ENCODE results near the gene PNPLA7.
"Not testable (repeated sequence)": the region's sequence is repeated elsewhere in the genome, so short reads cannot be mapped to it uniquely, and the experiment has no call there.

The PNPLA7 gene

GRCh38 chr9:137550231-137550621 is at the start of gene PNPLA7:
Gene PNPLA7, minus strand, starts transcription at chr9:137550402. Its CDS starts 205 bp downstream, at chr9:137550197.
- DNase-seq: peak in 1 of 4 experiments; percentile 25

- no peak for DNase-seq
Measured at GRCh38 chr9:137598943-137599342, 48.7 kb upstream of the PNPLA7 start.

DNA sequence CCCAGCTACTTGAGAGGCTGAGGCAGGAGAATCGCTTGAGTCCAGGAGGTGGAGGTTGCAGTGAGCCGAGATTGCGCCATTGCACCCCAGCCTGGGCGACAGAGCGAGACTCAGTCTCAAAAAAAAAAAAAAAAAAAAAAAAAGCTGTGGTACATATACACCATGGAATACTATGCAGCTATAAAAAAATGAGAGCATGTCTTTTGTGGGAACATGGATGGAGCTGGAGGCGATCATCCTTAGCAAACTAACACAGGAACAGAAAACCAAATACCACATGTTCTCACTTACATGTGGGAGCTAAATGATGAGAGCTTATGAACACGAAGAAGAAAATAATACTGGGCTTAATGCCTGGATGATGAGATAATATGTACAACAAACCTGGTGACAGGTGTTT is 46.4 kb upstream of the PNPLA7 start:
- DNase-seq: not testable (repeated sequence)

DNA sequence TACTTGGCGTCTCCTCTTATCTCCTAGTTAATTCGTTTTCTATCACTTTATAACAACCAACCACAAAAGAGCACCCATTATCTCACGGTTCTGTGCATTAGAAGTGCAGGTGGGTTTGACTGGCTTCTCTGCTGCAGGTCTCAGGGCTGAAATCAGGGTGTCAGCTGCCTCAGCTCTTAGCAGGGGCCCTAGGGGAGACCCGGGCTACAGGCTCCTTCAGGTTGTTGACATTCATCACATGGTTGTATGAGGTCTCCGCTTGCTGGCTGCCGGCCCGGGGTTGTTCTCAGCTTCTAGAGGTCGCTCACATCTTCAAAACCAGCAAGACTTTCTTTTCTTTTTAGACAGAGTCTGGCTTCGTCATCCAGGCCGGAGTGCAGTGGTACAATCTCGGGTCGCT is 43.0 kb upstream of the PNPLA7 start:
- no peak for DNase-seq

DNA sequence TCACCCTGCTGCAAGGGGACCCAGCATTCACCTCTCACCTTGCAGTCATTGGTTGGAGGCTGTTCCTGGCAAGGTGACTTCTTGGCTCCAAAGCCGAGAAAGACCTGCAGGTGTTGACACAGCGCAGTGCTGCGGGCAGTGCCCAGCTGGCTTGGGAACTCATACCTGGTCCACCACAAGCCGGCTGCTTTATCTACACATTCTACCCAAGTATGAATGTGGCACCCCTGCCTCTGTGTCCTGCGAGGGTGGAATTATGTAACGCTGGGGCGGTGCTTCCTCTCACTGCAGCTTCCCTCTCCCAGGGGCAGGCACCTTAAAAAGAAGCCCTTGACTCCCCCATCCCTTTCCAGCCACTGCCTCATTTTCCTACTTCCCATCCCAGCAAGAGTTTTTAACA is 42.6 kb upstream of the PNPLA7 start:
- no peak for DNase-seq

- peak; percentile 75 to 88 (median 85) for DNase-seq
Measured at GRCh38 chr9:137590469-137591383, 40.5 kb upstream of the PNPLA7 start, which contains the start of gene ZMYND19. Gene ZMYND19, minus strand, starts transcription at chr9:137590512. Its CDS starts 249 bp downstream, at chr9:137590263.

DNA sequence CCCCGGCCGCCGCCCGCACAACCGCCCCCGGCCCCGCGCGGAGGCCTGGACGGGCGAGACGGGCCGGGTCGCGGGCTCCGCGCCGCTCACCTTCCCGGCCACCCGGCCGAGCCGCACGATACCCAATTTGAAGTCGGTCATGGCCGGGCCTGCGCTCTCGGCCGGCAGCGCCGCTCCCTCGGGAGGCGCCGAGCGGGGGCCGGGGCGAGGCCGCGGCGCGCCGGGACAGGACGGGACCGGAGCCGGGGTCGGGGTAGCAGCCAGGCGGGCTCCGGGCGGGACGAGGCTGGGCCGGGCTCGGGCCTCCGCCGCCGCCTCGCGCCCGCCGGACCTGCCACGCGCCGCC is 39.9 kb upstream of the PNPLA7 start:
- DNase-seq: no peak

DNA sequence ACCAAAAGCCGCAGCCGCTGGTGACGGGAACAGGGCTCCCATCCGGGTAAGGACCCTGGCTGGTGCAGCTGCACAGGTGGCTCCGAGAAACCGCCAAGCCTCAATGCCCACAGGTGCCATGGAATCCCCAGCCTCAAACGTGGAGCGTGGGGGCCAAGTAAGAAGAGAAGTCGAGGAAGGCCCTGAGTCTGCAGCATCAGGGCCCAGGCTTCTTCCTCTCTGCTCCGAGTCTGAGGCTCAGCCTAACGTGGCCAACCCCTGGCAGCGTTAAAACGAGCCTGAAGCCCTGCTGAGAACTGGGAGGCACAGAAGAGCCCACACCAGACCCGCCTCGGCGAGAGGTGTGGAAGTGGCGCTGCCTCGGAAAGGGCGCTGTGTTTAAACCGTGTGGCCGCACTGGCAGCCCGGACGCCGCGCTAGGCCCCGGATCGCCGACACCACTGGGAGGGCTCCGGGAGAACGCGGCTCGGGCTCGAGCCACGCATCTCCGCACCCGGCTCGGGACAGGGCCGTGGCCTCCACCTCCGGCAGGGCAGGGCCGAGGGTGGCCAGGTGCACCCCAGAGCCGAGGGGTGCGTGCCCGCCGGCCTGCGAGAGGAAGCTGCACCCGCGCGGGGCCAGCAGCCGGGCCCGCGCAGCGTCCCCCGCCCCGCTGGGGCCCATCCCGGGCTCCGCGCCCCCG is 39.4 kb upstream of the PNPLA7 start:
- DNase-seq: no peak

- DNase-seq: no peak
Measured at GRCh38 chr9:137588891-137589290, 38.7 kb upstream of the PNPLA7 start.

DNA sequence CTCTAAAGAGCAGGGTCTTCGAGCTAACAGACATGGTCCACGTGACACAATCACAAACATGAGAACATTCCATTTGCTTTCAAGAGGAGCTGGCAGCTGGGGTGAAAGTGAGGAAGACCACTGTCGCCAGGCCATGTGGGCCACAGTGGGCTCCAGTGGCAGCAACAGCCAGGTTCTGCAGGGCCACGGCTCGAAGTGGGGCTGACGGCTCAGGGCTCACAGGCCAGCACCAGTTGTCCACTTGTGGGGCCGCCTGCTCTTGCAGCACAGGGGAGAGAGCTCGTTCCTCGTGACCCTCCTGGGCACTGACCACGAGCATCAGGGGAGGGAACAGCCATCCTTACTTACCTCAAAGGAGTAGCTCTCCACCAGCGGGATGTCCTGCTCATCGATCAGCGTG is 38.1 kb upstream of the PNPLA7 start:
- DNase-seq: no peak

GRCh38 chr9:137586854-137587253 is 36.7 kb upstream of the PNPLA7 start:
- no peak for DNase-seq

GRCh38 chr9:137583957-137584356 is 33.8 kb upstream of the PNPLA7 start:
- DNase-seq: no peak

GRCh38 chr9:137583347-137583746 is 33.1 kb upstream of the PNPLA7 start:
- DNase-seq: no peak

GRCh38 chr9:137582286-137582860 is 32.2 kb upstream of the PNPLA7 start:
- DNase-seq: no peak

DNA sequence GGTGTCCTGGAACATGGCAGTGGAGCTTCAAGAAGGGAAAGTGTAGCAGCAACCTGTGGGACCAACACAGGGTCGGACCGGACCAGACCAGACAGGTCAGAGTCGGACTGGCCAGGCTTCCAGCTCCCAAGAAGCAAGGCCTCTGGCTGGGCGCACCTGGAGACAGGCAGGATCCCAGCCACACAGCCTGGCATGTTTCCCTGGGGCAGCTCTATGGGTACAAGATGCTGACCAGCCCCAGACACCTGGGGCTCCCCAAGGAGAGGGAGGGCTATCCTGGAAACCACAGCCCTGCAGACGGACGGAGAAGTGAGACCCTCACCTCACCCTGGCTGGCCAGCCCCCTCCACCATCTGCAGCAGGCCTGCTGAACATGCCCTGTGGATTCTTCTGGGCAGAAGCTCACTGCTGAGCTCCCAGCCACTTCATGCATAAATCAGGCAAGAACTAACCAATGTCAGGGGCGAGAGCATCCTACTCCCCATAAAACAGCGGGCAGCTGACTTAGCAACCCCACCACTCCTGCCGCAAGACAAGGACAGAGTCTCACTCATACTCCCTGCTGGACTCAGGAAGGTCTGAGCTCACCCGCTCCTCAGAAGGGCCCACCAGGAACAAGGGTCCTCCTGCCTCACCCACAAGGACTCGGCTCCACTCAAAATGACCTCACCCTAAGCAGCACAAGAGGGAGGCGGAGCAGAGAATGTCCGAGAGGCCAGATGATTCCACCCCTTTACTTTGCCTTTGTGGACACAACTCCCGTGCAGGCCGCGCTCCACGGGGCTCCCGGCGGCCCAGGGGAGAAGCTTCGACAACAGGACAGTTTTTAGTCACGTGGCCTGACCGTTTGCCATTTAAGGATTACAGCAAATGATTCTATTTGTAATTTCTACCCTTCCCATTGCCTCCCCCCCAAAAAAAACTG is 31.4 kb upstream of the PNPLA7 start:
- no peak for DNase-seq

GRCh38 chr9:137580954-137581322 is 30.7 kb upstream of the PNPLA7 start:
- DNase-seq: no peak

DNA sequence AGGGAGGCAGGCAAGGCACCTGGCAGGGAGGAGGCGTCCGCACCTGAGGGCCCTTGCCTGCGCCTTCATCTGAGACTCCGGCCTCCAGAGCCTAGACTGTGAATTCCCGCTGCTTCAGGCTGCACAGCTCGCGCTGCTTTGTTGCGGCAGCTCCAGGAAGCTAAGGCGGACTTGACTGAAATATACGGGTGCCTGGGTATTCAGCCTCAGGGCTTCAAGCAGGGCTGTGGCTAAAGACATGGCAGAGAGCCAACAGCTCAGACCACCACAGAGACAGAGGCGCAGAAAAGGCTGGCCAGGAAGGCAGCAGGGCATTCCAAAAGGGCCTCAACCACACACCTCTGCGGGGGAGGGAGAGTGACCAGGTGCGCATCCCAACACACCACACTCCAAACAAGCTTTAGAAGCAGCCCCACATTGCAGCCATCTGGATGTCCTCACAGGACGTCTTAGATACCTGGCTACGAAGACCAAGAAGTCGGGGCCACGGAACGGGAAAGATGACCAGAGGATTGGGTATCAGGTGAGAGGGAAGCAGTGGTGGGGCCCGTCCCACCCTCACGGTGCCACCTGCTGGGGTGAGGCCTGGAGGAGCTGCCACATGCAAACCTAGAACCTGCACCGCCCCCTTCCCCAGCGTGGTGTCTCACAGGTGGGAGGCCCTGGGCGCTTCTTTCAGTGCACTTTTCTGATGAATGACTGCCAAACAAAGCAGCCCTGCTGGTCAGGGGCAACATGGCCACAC is 30.2 kb upstream of the PNPLA7 start:
- DNase-seq: no peak

- no peak for DNase-seq
Measured at GRCh38 chr9:137579259-137579604, 29.0 kb upstream of the PNPLA7 start.

- DNase-seq: peak; percentile 97 to 98 (median 98)
Measured at GRCh38 chr9:137578518-137579258, 28.5 kb upstream of the PNPLA7 start, which contains the start of gene DPH7. Gene DPH7, minus strand, starts transcription at chr9:137578925. Its CDS starts 148 bp downstream, at chr9:137578777.

DNA sequence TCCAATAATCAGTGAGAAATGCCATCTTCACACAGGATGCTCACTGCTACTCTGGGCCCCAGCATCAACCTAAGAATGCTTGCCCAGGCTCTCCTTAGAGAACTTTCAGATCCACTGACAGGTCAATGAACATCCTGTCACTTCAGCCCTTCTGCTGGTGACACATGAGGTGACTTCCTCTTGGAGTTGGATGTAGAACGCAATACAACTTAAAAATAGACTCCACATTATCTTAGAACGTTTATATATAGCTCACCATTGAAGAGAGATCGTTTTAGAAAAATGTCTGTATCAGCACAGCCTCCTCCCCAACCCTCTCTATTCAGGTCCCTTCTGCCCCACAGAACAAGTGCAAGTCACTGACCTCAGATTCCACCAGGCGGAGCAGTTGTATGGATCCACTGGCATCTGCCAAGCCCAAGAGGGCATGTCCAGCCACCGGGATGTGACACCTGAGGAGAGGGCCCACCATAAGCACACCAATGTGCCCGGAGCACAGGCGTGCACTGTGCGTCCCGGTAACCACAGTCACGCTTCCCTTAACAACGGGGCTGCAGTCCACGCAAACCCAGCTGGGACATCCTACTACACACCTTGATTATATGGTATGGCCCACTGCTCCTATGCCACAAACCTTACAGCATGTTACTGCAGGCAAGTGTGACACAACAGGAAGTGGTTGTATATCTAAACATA is 25.7 kb upstream of the PNPLA7 start:
- no peak for DNase-seq

DNA sequence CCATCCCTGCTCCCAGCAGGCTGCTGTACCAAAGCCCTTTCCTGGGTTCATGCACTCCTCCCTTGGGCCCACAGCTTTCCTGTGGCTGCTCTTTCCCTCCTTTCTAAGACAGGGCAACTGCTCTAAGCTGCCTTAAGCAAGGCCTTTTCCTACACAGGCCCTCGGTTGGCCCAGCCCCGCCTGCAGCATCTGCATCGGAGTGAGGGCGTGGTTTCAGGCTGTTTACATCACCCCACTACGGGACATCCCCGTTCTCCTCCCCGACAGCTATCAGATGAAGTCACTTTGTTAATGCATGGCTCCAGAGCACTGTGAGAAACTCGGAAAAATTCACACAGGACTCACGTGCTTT is 25.1 kb upstream of the PNPLA7 start:
- DNase-seq: no peak
